ENCODE results near the gene UMODL1.

- no peak for TF ChIP-seq CTCF (conservative IDR thresholded peaks at IDR 0.05)
- no peak for TF ChIP-seq ZFX (IDR thresholded peaks at IDR 0.05)
Observed at GRCh38 chr21:42101246-42101645, 30.1 kb downstream of the UMODL1 start.
